ENCODE results near the gene ZNF92. TPM values are rescaled to one million over a fixed set of nuclear protein-coding genes. Genes with fewer than 3 reads are reported as not detected.

ZNF92 gene
- total RNA-seq, 1 experiment from 2014 or later = 18.0 TPM

DNA sequence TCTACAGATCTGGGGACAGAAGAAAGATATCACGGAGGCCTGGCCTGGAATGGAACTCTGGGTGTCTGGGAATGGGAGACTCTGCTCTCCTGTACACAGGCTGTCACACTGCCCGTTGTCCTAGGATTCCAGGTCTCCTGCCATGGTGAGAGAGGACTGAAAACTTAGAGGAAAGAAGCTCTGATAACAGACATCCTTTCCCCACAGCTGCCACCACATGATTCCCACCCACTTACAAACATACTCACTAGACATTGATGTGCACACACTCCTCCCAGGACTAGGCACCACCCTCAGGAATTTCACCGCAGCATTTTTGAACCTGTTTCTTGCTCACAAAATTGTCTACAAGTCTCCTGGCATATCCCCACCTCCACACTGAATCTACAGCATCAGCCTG, 5.7 kb downstream of the ZNF92 start:
- intact Hi-C loops (cut with micrococcal nuclease; ENCODE audit: unreplicated experiment) = no loop called here
- no peaks in the 10 kb centered on the region for H3K36me3 ChIP-seq (ENCODE audit: control insufficient read depth, insufficient read depth, low read length)
- ChIA-PET POLR2A (no interaction called here), CTCF (no interaction called here)
- H3K27me3 Mint-ChIP-seq (ENCODE audit: insufficient read depth, unreplicated experiment) = no peaks in the 10 kb centered on the region
- no peak overlapping the region for H3K4me3 ChIP-seq (ENCODE audit: low read depth, low read length)
- peaks cover 18% of the 10 kb centered on the region for H3K4me1 Mint-ChIP-seq (ENCODE audit: low read depth, unreplicated experiment)
- no peak for DNase-seq
- H3K27ac Mint-ChIP-seq (ENCODE audit: unreplicated experiment) = no peak overlapping the region
- no peaks in the 10 kb centered on the region for H3K9me3 ChIP-seq
- no peaks in the 10 kb centered on the region for H3K9me3 Mint-ChIP-seq (ENCODE audit: unreplicated experiment)
- peaks cover 43% of the 10 kb centered on the region for H3K36me3 Mint-ChIP-seq (ENCODE audit: insufficient read depth, unreplicated experiment)
- no peaks in the 10 kb centered on the region for H3K27me3 ChIP-seq (replicated peaks; ENCODE audit: control insufficient read depth, insufficient read depth, low read length)
- no peak for TF ChIP-seq CTCF (IDR thresholded peaks at IDR 0.05; ENCODE audit: insufficient read depth in 1 of 2, low read depth in 1 of 2, low read length in 1 of 2, severe bottlenecking in 1 of 2, unreplicated experiment in 1 of 2)
- BruUV-seq (replicated peaks) = no TSS peak
- no peak overlapping the region for H3K4me3 Mint-ChIP-seq (ENCODE audit: unreplicated experiment)
- no peaks in the 10 kb centered on the region for H3K4me1 ChIP-seq

DNA sequence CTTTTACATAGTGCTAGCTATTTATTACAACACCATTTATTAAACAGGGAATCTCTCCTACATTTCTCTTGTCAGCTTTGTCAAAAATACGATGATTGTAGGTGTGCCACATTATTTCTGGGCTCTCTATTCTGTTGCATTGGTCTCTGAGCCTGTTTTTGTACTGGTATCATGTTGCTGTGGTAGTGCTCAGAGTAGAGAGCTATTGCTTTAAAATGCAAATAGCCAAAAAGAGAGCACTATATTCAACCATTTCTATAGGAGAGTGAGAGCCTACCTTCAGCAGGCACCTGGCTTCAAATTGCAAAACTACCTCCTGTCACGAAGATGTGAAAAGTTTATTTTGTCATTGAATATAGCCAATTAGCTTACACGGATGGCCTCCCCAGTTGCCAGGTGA, 8.1 kb downstream of the ZNF92 start:
- intact Hi-C loops (cut with micrococcal nuclease; ENCODE audit: unreplicated experiment) = no loop called here
- H3K27ac Mint-ChIP-seq (ENCODE audit: unreplicated experiment) = no peak overlapping the region
- no peaks in the 10 kb centered on the region for H3K9me3 ChIP-seq
- DNase-seq = no peak
- no peaks in the 10 kb centered on the region for H3K9me3 Mint-ChIP-seq (ENCODE audit: unreplicated experiment)
- H3K27me3 Mint-ChIP-seq (ENCODE audit: insufficient read depth, unreplicated experiment) = no peaks in the 10 kb centered on the region
- no peak overlapping the region for H3K4me3 Mint-ChIP-seq (ENCODE audit: unreplicated experiment)
- no peaks in the 10 kb centered on the region for H3K4me1 ChIP-seq
- H3K27me3 ChIP-seq (replicated peaks; ENCODE audit: control insufficient read depth, insufficient read depth, low read length) = no peaks in the 10 kb centered on the region
- peaks cover 38% of the 10 kb centered on the region for H3K36me3 Mint-ChIP-seq (ENCODE audit: insufficient read depth, unreplicated experiment)
- peaks cover 18% of the 10 kb centered on the region for H3K4me1 Mint-ChIP-seq (ENCODE audit: low read depth, unreplicated experiment)
- H3K4me3 ChIP-seq (ENCODE audit: low read depth, low read length) = no peak overlapping the region
- CTCF ChIA-PET = no interaction called here
- BruUV-seq (replicated peaks) = no TSS peak
- no peaks in the 10 kb centered on the region for H3K36me3 ChIP-seq (ENCODE audit: control insufficient read depth, insufficient read depth, low read length)
- TF ChIP-seq CTCF (IDR thresholded peaks at IDR 0.05; ENCODE audit: insufficient read depth in 1 of 2, low read depth in 1 of 2, low read length in 1 of 2, severe bottlenecking in 1 of 2, unreplicated experiment in 1 of 2) = no peak
- POLR2A ChIA-PET = no interaction called here

GRCh38 chr7:65382452-65382851, 8.8 kb downstream of the ZNF92 start:
- ChIA-PET CTCF (no interaction called here), POLR2A (no interaction called here)
- no TSS peak for BruUV-seq (replicated peaks)
- intact Hi-C loops (cut with micrococcal nuclease; ENCODE audit: unreplicated experiment) = no loop called here
- no peaks in the 10 kb centered on the region for H3K9me3 ChIP-seq
- no peaks in the 10 kb centered on the region for H3K27me3 ChIP-seq (replicated peaks; ENCODE audit: control insufficient read depth, insufficient read depth, low read length)
- Mint-ChIP-seq H3K4me3 (ENCODE audit: unreplicated experiment) (no peak overlapping the region), H3K9me3 (ENCODE audit: unreplicated experiment) (no peaks in the 10 kb centered on the region), H3K27ac (ENCODE audit: unreplicated experiment) (no peak overlapping the region), H3K27me3 (ENCODE audit: insufficient read depth, unreplicated experiment) (no peaks in the 10 kb centered on the region), H3K36me3 (ENCODE audit: insufficient read depth, unreplicated experiment) (peaks cover 32% of the 10 kb centered on the region), H3K4me1 (ENCODE audit: low read depth, unreplicated experiment) (peaks cover 18% of the 10 kb centered on the region)
- no peak overlapping the region for H3K4me3 ChIP-seq (ENCODE audit: low read depth, low read length)
- no peak for TF ChIP-seq CTCF (IDR thresholded peaks at IDR 0.05; ENCODE audit: insufficient read depth in 1 of 2, low read depth in 1 of 2, low read length in 1 of 2, severe bottlenecking in 1 of 2, unreplicated experiment in 1 of 2)
- no peaks in the 10 kb centered on the region for H3K4me1 ChIP-seq
- DNase-seq = no peak
- no peaks in the 10 kb centered on the region for H3K36me3 ChIP-seq (ENCODE audit: control insufficient read depth, insufficient read depth, low read length)
